Epithelial cell of proximal tubule (primary cell): Measurements from ENCODE around the gene PARD3B. TPM values are rescaled to one million over a fixed set of nuclear protein-coding genes. Genes with fewer than 3 reads are reported as not detected.

ENCODE experiments used
- DNase-seq: peaks from one replicate; pipeline ENCODE4 v3.0.0-alpha.2; 2011; ENCODE audit warnings: low read depth
- H3K4me3 ChIP-seq: 2 replicates; pipeline ENCODE4 v1.5.1; 2011; ENCODE audit warnings: low read depth, mild to moderate bottlenecking, low read length
- total RNA-seq: library from RNA; depleted of rRNA; stranded (reverse); fragments of >200 nt; gene quantifications from 2 replicates; pipeline ENCODE4 v1.2.3, GENCODE V29; 2015
- TF ChIP-seq, protein P1 (sequence below): conservative IDR thresholded peaks from 2 replicates; pipeline ENCODE4 v1.5.1; 2012; ENCODE audit warnings: low read depth, mild to moderate bottlenecking, low read length

Gene PARD3B
- total RNA-seq, 1 donor from 2014 or later, result 3.6 TPM

DNA sequence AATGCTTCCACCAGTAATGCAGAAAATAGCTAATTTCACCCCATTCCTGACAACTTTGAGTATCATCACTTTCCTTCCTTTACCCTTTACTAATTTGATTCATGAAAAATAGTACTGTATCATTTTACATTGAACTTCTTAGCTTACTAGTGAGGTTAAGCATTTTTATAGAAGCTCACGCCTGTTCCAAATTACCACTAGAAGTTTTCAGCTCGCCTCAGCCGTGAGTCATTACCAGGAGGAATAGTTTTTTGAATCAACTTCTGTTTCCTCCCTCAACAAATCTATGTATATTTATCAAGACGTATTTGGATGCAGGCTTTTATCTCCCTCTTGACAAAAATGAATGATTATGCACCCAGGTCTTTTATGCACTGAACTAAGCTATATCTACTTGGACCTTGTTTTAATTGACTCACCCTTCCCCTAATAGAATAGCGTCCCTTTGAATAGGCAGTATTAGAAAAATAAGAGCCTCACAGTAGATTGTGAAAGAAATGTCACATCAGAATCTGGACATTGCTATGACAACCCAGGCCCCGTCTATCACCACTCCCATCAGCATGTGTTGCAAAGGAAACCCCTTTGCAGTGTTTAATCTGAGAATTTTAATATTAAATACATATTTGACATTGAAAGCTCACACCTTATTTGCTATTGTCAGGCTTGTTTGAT is 929.6 kb downstream of the PARD3B start:
- H3K4me3 ChIP-seq, result no peak overlapping the region
- DNase-seq, result no peak
- TF ChIP-seq, protein P1, sequence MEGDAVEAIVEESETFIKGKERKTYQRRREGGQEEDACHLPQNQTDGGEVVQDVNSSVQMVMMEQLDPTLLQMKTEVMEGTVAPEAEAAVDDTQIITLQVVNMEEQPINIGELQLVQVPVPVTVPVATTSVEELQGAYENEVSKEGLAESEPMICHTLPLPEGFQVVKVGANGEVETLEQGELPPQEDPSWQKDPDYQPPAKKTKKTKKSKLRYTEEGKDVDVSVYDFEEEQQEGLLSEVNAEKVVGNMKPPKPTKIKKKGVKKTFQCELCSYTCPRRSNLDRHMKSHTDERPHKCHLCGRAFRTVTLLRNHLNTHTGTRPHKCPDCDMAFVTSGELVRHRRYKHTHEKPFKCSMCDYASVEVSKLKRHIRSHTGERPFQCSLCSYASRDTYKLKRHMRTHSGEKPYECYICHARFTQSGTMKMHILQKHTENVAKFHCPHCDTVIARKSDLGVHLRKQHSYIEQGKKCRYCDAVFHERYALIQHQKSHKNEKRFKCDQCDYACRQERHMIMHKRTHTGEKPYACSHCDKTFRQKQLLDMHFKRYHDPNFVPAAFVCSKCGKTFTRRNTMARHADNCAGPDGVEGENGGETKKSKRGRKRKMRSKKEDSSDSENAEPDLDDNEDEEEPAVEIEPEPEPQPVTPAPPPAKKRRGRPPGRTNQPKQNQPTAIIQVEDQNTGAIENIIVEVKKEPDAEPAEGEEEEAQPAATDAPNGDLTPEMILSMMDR, result no peak

DNA sequence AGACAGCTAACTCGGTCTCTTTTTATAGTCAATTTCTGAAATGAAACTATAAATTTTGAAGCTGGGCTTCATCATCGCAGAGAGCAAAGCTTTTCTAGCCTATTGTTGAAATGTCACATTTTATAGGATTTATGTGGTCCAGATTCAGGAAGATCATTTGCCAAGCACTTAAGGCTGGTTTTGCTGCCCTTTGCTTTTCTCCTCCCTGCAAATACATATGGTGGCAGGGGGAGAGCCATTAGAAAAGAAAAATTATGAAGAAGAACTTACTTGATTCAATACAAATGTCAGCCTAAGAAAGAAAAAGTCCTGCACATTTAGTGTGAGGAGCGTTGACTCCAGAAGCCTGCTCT is 930.1 kb downstream of the PARD3B start:
- H3K4me3 ChIP-seq, result no peak overlapping the region
- no peak for DNase-seq
- TF ChIP-seq, protein P1, result no peak

- TF ChIP-seq, protein P1, result no peak
- DNase-seq, result no peak
- no peak overlapping the region for H3K4me3 ChIP-seq
Measured at GRCh38 chr2:205477016-205477705, 931.9 kb downstream of the PARD3B start.

GRCh38 chr2:205481861-205482260 is 936.6 kb downstream of the PARD3B start:
- TF ChIP-seq, protein P1, result no peak
- DNase-seq, result no peak
- H3K4me3 ChIP-seq, result no peak overlapping the region

DNA sequence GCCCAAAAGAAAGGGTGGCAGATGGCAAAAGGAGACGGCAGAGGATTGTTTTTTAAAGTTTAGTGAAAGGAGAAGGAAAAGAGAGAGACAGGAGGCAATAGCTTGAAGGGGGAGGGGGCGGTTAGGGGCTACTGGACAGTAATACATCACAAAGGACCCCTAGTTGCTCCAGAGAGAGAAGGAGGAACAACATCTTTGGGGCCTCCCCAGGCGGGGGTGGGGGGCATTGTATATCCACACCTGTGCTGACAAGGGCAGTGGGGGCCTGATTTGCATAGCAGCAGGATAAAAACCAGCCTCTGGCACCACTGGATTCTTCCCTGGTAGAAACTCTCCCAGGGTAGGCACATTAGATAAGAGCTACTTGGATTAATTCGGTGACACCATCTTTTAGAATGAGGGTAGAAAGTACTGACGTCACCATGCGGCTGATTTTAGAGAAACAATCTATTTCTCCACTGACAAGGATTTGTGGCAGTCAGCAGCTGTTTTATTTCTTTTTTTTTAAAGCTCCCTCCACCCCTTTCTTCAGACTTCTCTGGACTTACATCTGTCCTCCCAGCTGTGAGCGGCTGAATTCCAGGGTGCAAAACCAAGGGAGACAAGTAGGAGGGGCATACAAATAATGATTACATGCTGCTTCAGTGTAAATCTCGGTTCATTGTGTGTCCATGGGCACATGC is 937.3 kb downstream of the PARD3B start:
- DNase-seq, result no peak
- H3K4me3 ChIP-seq, result no peak overlapping the region
- TF ChIP-seq, protein P1, result no peak

DNA sequence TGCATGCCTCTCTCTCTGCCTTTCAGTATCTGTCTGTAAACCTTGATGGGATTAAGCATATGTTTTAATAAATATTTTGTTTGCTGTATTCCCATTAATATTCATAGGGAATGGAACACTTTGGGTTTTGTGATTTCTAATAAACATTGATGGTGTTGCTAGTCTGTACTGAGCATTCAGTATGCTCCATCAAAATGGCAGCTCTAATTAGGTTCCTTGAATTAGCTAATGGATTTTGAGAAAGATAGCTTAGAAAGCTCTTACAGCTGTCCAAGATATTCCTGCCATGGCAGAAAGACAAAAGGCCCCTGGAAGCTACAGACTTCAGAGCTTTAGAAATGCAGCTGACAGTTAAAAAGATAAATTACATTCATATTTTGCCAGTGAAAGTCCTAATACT is 937.8 kb downstream of the PARD3B start:
- TF ChIP-seq, protein P1, result no peak

DNA sequence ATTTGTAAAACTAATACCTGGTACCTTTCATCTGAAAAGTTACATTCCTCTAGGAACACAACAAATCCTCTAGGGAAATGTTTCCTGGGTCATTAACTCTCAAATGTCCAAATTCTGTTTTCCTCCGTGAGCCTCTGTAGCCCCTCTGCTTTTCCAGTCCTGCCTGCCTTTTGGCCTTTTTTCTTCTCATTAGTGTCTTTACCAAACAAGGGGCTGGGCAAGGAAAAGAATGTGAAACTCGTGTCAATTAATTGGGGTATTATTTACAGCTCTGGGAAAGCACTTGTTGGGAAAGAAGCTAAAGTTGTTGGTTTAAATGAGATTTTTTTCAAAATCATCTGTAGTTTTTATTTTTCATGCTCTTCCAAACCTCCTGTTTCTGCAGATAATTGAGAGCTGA is 938.9 kb downstream of the PARD3B start:
- TF ChIP-seq, protein P1, result no peak
- H3K4me3 ChIP-seq, result no peak overlapping the region
- DNase-seq, result no peak

More for the DNA sequence above, 937.8 kb downstream of the PARD3B start:
- no peak for DNase-seq
- H3K4me3 ChIP-seq, result no peak overlapping the region
